H9 (cell line): Measurements from ENCODE around the gene MYO18B. TPM values are rescaled to one million over a fixed set of nuclear protein-coding genes. Genes with fewer than 3 reads are reported as not detected.

Source experiments
- DNase-seq: peaks from one replicate; pipeline ENCODE4 v3.0.0-alpha.2; 2017
- H2AFZ ChIP-seq: one replicate; pipeline ENCODE4 v1.6.1; 2013; ENCODE audit warnings: mild to moderate bottlenecking, low read length, control low read depth, moderate library complexity
- H2AK5ac ChIP-seq: 2 replicates; pipeline ENCODE4 v1.6.1; 2013; ENCODE audit warnings: low read length, control low read depth, mixed read lengths; ENCODE audit not compliant: insufficient read length
- H2BK120ac ChIP-seq: one replicate; pipeline ENCODE4 v1.6.1; 2013; ENCODE audit warnings: low read depth, mild to moderate bottlenecking, low read length, control low read depth, inconsistent platforms; ENCODE audit not compliant: poor library complexity, severe bottlenecking
- H2BK12ac ChIP-seq: 2 replicates; pipeline ENCODE4 v1.6.1; 2013; ENCODE audit warnings: low read length, control low read depth, mixed read lengths, low read depth; ENCODE audit not compliant: insufficient read length
- H2BK15ac ChIP-seq: 2 replicates; pipeline ENCODE4 v1.6.1; 2013; ENCODE audit warnings: low read depth, low read length, control low read depth
- H2BK20ac ChIP-seq: one replicate; pipeline ENCODE4 v1.6.1; 2013; ENCODE audit warnings: low read depth, mild to moderate bottlenecking, low read length, control low read depth, inconsistent platforms; ENCODE audit not compliant: poor library complexity, severe bottlenecking
- H2BK5ac ChIP-seq: 2 replicates; pipeline ENCODE4 v1.6.1; 2013; ENCODE audit warnings: low read length, control low read depth, mixed read lengths; ENCODE audit not compliant: insufficient read length
- H3K14ac ChIP-seq: 2 replicates; pipeline ENCODE4 v1.6.1; 2013; ENCODE audit warnings: low read length, control low read depth; ENCODE audit not compliant: insufficient read depth
- H3K18ac ChIP-seq: 2 replicates; pipeline ENCODE4 v1.6.1; 2013; ENCODE audit warnings: low read depth, mild to moderate bottlenecking, mixed read lengths, low read length, control low read depth; ENCODE audit not compliant: insufficient read length
- H3K23ac ChIP-seq: 2 replicates; pipeline ENCODE4 v1.6.1; 2013; ENCODE audit warnings: low read length, control low read depth, mixed read lengths, low read depth; ENCODE audit not compliant: insufficient read length
- H3K23me2 ChIP-seq: 2 replicates; pipeline ENCODE4 v1.6.1; 2013; ENCODE audit warnings: low read depth, mild to moderate bottlenecking, mixed read lengths, low read length, control low read depth; ENCODE audit not compliant: insufficient read length, poor library complexity, severe bottlenecking
- H3K27ac ChIP-seq: 2 replicates; pipeline ENCODE4 v1.5.1; 2013; ENCODE audit warnings: low read length, control low read depth, mixed read lengths, low read depth; ENCODE audit not compliant: insufficient read length
- H3K27me3 ChIP-seq: 2 replicates; pipeline ENCODE4 v1.6.1; 2013; ENCODE audit warnings: low read length, control low read depth, inconsistent platforms; ENCODE audit not compliant: insufficient read depth
- H3K4ac ChIP-seq: 2 replicates; pipeline ENCODE4 v1.6.1; 2013; ENCODE audit warnings: low read depth, mild to moderate bottlenecking, control low read depth, inconsistent platforms, low read length, moderate library complexity
- H3K4me1 ChIP-seq: 2 replicates; pipeline ENCODE4 v1.6.1; 2013; ENCODE audit warnings: low read length, control low read depth, inconsistent platforms; ENCODE audit not compliant: insufficient read depth
- H3K4me2 ChIP-seq: 2 replicates; pipeline ENCODE4 v1.6.1; 2013; ENCODE audit warnings: low read length, control low read depth, mixed read lengths; ENCODE audit not compliant: insufficient read length, insufficient read depth
- H3K56ac ChIP-seq: 2 replicates; pipeline ENCODE4 v1.6.1; 2013; ENCODE audit warnings: low read depth, mild to moderate bottlenecking, mixed read lengths, low read length, control low read depth; ENCODE audit not compliant: insufficient read length
- H3K79me1 ChIP-seq: 2 replicates; pipeline ENCODE4 v1.6.1; 2013; ENCODE audit warnings: low read depth, mild to moderate bottlenecking, moderate library complexity, low read length, control low read depth, inconsistent platforms; ENCODE audit not compliant: insufficient read depth, poor library complexity, severe bottlenecking
- H3K79me2 ChIP-seq: 2 replicates; pipeline ENCODE4 v1.6.1; 2013; ENCODE audit warnings: low read length, control low read depth, inconsistent platforms; ENCODE audit not compliant: insufficient read depth
- H3K9ac ChIP-seq: 2 replicates; pipeline ENCODE4 v1.6.1; 2013; ENCODE audit warnings: low read length, control low read depth, mixed read lengths; ENCODE audit not compliant: insufficient read length; ENCODE audit errors: extremely low read depth
- H3K9me3 ChIP-seq: one replicate; pipeline ENCODE4 v1.6.1; 2013; ENCODE audit warnings: low read depth, low read length, inconsistent platforms; ENCODE audit not compliant: control insufficient read depth
- H3T11ph ChIP-seq: one replicate; pipeline ENCODE4 v1.6.1; 2013; ENCODE audit warnings: mild to moderate bottlenecking, low read length, control low read depth, inconsistent platforms
- H4K20me1 ChIP-seq: one replicate; pipeline ENCODE4 v1.6.1; 2013; ENCODE audit not compliant: control insufficient read depth, insufficient read length, insufficient read depth
- H4K5ac ChIP-seq: 2 replicates; pipeline ENCODE4 v1.6.1; 2013; ENCODE audit warnings: low read depth, mild to moderate bottlenecking, mixed read lengths, low read length, control low read depth; ENCODE audit not compliant: insufficient read length
- H4K8ac ChIP-seq: replicated peaks from 2 replicates; pipeline ENCODE4 v1.6.1; 2013; ENCODE audit warnings: low read length, control low read depth, mixed read lengths, low read depth; ENCODE audit not compliant: insufficient read length
- H4K91ac ChIP-seq: 2 replicates; pipeline ENCODE4 v1.6.1; 2013; ENCODE audit warnings: low read depth, mild to moderate bottlenecking, moderate library complexity, mixed read lengths, low read length, control low read depth; ENCODE audit not compliant: insufficient read length
- H3K27ac Mint-ChIP-seq, 3 experiments: 2 replicates in 2 of 3; 3 replicates in 1 of 3; pipeline ENCODE4 v1.8.0; 2020 to 2021; ENCODE audit warnings: mixed read lengths in 3 of 3, mild to moderate bottlenecking in 1 of 3, moderate library complexity in 1 of 3
- H3K27me3 Mint-ChIP-seq: 2 replicates; pipeline ENCODE4 v1.8.0; 2021; ENCODE audit warnings: low read depth, mild to moderate bottlenecking, moderate library complexity, mixed read lengths
- H3K36me3 Mint-ChIP-seq, 3 experiments: 2 replicates in 2 of 3; 3 replicates in 1 of 3; pipeline ENCODE4 v1.8.0; 2020 to 2021; ENCODE audit warnings: low read depth in 3 of 3, mixed read lengths in 3 of 3; ENCODE audit not compliant: insufficient read depth in 1 of 3
- H3K4me1 Mint-ChIP-seq, 2 experiments: 2 replicates each; pipeline ENCODE4 v1.8.0; 2020; ENCODE audit warnings: mixed read lengths in 2 of 2
- H3K4me3 Mint-ChIP-seq, 2 experiments: 2 replicates in 1 of 2; 3 replicates in 1 of 2; pipeline ENCODE4 v1.8.0; 2020 to 2021; ENCODE audit warnings: mild to moderate bottlenecking in 2 of 2, mixed read lengths in 2 of 2, moderate library complexity in 1 of 2
- H3K9me3 Mint-ChIP-seq, 2 experiments: 2 replicates in 1 of 2; 3 replicates in 1 of 2; pipeline ENCODE4 v1.8.0; 2020; ENCODE audit warnings: mild to moderate bottlenecking in 2 of 2, mixed read lengths in 2 of 2, moderate library complexity in 1 of 2
- CTCF ChIP-seq: fragments of 200-600 bp; sonication (generic); conservative IDR thresholded peaks from 3 replicates; pipeline ENCODE4 v1.8.0; 2021; ENCODE audit warnings: antibody characterized with exemption, mild to moderate bottlenecking
- WGBS: extraction: QIAGEN DNeasy Blood & Tissue Kit; methylation state at CpG from one replicate; pipeline ENCODE4 v1.1.7; 2013; ENCODE audit warnings: missing lambda C conversion rate, low lambda C conversion rate, mixed read lengths; ENCODE audit not compliant: insufficient read length; ENCODE audit errors: extremely low coverage; 5-methylcytosine and 5-hydroxymethylcytosine counted together
- total RNA-seq: library from RNA; stranded (reverse); gene quantifications from 2 replicates; pipeline ENCODE4 v1.2.1, GENCODE V29; 2021

MYO18B gene
- total RNA-seq, 1 experiment from 2014 or later, result 0.46 TPM

DNA sequence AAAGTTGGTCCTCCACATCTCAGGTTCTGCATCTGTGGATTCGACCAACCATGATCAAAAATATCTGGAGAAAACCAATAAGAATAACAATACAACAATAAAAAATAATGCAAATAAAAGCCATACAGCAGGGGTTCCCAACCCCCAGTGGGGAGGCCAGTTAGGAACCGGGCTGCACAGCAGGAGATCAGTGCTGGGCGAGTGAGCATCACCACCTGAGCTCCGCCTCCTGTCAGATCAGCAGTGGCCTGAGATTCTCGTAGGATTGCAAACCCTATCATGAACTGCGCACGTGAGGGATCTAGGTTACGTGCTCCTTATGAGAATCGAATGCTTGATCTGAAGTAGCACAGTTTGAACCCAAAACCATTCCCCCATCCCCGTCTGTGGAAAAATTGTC, 25.4 kb upstream of the MYO18B start:
- H3K79me2 ChIP-seq, result no peaks in the 10 kb centered on the region
- no peak overlapping the region for H2BK12ac ChIP-seq
- no peak overlapping the region for H2AFZ ChIP-seq
- no peaks in the 10 kb centered on the region for H3K27me3 Mint-ChIP-seq
- no peak overlapping the region for H4K8ac ChIP-seq
- no peak overlapping the region for H3K4me3 Mint-ChIP-seq
- no CpG with 5 or more reads among the region's 10 CpGs for WGBS
- no peak overlapping the region for H2BK120ac ChIP-seq
- no peak overlapping the region for H3K27ac ChIP-seq
- H4K20me1 ChIP-seq, result no peaks in the 10 kb centered on the region
- H3K23ac ChIP-seq, result no peak overlapping the region
- no peak for DNase-seq
- no peak overlapping the region for H4K91ac ChIP-seq
- no peaks in the 10 kb centered on the region for H3K9me3 ChIP-seq
- H3K23me2 ChIP-seq, result no peaks in the 10 kb centered on the region
- H3K27ac Mint-ChIP-seq, result no peak overlapping the region
- no peak for TF ChIP-seq CTCF
- H3K56ac ChIP-seq, result no peak overlapping the region
- H4K5ac ChIP-seq, result no peak overlapping the region
- no peaks in the 10 kb centered on the region for H3K79me1 ChIP-seq
- no peaks in the 10 kb centered on the region for H3K9me3 Mint-ChIP-seq
- peaks cover 0 to 16% (median 7%) of the 10 kb centered on the region in 3 experiments; a peak in 4 of 7 replicates for H3K36me3 Mint-ChIP-seq
- no peaks in the 10 kb centered on the region for H3K27me3 ChIP-seq
- no peak overlapping the region for H2AK5ac ChIP-seq
- H2BK5ac ChIP-seq, result no peak overlapping the region
- H3T11ph ChIP-seq, result no peak overlapping the region
- H3K4me1 Mint-ChIP-seq, result peaks cover 3 to 4% of the 10 kb centered on the region in 2 experiments; a peak in 1 of 4 replicates
- H2BK20ac ChIP-seq, result no peak overlapping the region
- no peak overlapping the region for H3K14ac ChIP-seq
- H3K4me1 ChIP-seq, result no peaks in the 10 kb centered on the region
- H3K9ac ChIP-seq, result no peak overlapping the region
- H2BK15ac ChIP-seq, result no peak overlapping the region
- no peak overlapping the region for H3K18ac ChIP-seq
- no peak overlapping the region for H3K4ac ChIP-seq
- no peak overlapping the region for H3K4me2 ChIP-seq
